Loucy (cell line): ENCODE measurements around the gene FHIT.

Experiments used
- H2AFZ ChIP-seq: fragments of 200-600 bp; sonication (generic); 2 replicates; pipeline ENCODE4 v1.6.0; 2016; ENCODE audit warnings: antibody characterized with exemption, mild to moderate bottlenecking, low read length, moderate library complexity
- H3F3A ChIP-seq: fragments of 200-600 bp; 2 replicates; pipeline ENCODE4 v1.6.0; 2016; ENCODE audit warnings: antibody characterized with exemption, low read depth, mild to moderate bottlenecking
- H3K27me3 ChIP-seq: fragments of 200-600 bp; sonication (generic); 2 replicates; pipeline ENCODE4 v1.6.1; 2014; ENCODE audit warnings: low read length, mild to moderate bottlenecking; ENCODE audit not compliant: insufficient read depth, poor library complexity, severe bottlenecking
- H3K36me3 ChIP-seq: fragments of 200-600 bp; sonication (generic); 2 replicates; pipeline ENCODE4 v1.6.1; 2016; ENCODE audit warnings: low read length; ENCODE audit not compliant: insufficient read depth
- H3K4me1 ChIP-seq: fragments of 200-600 bp; sonication (generic); 2 replicates; pipeline ENCODE4 v1.5.1; 2014; ENCODE audit warnings: low read length, mild to moderate bottlenecking; ENCODE audit not compliant: insufficient read depth, poor library complexity, severe bottlenecking
- H3K4me2 ChIP-seq: fragments of 200-600 bp; sonication (generic); 2 replicates; pipeline ENCODE4 v1.6.0; 2014; ENCODE audit warnings: antibody characterized with exemption, low read length, low read depth, mild to moderate bottlenecking; ENCODE audit not compliant: poor library complexity, severe bottlenecking
- H3K4me3 ChIP-seq: fragments of 200-600 bp; sonication (generic); 2 replicates; pipeline ENCODE4 v1.5.1; 2014; ENCODE audit warnings: low read length, mild to moderate bottlenecking, mixed read lengths; ENCODE audit not compliant: poor library complexity, severe bottlenecking
- H3K79me2 ChIP-seq: fragments of 200-600 bp; sonication (generic); 2 replicates; pipeline ENCODE4 v1.6.1; 2014; ENCODE audit warnings: low read length; ENCODE audit not compliant: insufficient read depth
- H3K9ac ChIP-seq: fragments of 200-600 bp; sonication (generic); 2 replicates; pipeline ENCODE4 v1.6.0; 2014; ENCODE audit warnings: mild to moderate bottlenecking, low read depth, low read length, moderate library complexity; ENCODE audit not compliant: poor library complexity, severe bottlenecking
- H3K9me2 ChIP-seq: fragments of 200-600 bp; sonication (generic); replicated peaks from 2 replicates; pipeline ENCODE4 v1.6.1; 2016; ENCODE audit warnings: low read depth, low read length, mixed read lengths
- H3K9me3 ChIP-seq: fragments of 200-600 bp; sonication (generic); 2 replicates; pipeline ENCODE4 v1.6.1; 2014; ENCODE audit warnings: mild to moderate bottlenecking, antibody characterized with exemption, low read length, low read depth; ENCODE audit not compliant: insufficient read depth
- H4K20me1 ChIP-seq: fragments of 200-600 bp; sonication (generic); 2 replicates; pipeline ENCODE4 v1.6.0; 2014; ENCODE audit warnings: antibody characterized with exemption, low read length, mild to moderate bottlenecking; ENCODE audit not compliant: insufficient read depth, poor library complexity, severe bottlenecking
- EZH2phosphoT487 ChIP-seq: fragments of 200-600 bp; IDR thresholded peaks from 2 replicates; pipeline ENCODE4 v1.6.1; 2018; ENCODE audit warnings: antibody characterized with exemption, mild to moderate bottlenecking, moderate library complexity, borderline replicate concordance
- TF ChIP-seq, protein P1 (sequence below): fragments of 200-600 bp; sonication (generic); conservative IDR thresholded peaks from 2 replicates; pipeline ENCODE4 v1.5.1; 2014; ENCODE audit warnings: mild to moderate bottlenecking, antibody characterized with exemption, low read length

The FHIT gene

DNA sequence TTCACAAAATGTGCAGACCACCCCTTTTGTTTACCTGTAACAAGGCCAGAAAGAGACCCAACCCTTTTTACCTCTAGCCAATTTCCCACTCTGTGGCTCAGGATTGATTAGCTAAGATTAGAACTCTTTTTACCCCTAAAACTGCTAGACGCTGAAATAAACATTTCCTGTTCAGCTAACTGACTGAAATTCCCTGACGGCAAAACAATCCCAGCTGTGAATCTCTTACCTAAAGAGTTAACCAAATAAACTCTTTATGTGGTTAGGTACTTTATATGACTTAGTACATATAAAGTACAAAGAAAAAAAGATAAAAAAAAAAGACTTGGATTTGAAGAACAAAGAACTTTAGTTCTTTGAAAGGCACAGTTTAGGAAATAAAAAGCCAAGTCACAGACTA is 988.7 kb downstream of the FHIT start:
- no peaks in the 10 kb centered on the region for H3K4me1 ChIP-seq
- H3K79me2 ChIP-seq, result no peaks in the 10 kb centered on the region
- H4K20me1 ChIP-seq, result no peaks in the 10 kb centered on the region
- H3K9me3 ChIP-seq, result no peaks in the 10 kb centered on the region
- no peak for TF ChIP-seq EZH2phosphoT487
- TF ChIP-seq, protein P1, sequence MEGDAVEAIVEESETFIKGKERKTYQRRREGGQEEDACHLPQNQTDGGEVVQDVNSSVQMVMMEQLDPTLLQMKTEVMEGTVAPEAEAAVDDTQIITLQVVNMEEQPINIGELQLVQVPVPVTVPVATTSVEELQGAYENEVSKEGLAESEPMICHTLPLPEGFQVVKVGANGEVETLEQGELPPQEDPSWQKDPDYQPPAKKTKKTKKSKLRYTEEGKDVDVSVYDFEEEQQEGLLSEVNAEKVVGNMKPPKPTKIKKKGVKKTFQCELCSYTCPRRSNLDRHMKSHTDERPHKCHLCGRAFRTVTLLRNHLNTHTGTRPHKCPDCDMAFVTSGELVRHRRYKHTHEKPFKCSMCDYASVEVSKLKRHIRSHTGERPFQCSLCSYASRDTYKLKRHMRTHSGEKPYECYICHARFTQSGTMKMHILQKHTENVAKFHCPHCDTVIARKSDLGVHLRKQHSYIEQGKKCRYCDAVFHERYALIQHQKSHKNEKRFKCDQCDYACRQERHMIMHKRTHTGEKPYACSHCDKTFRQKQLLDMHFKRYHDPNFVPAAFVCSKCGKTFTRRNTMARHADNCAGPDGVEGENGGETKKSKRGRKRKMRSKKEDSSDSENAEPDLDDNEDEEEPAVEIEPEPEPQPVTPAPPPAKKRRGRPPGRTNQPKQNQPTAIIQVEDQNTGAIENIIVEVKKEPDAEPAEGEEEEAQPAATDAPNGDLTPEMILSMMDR, result no peak
- no peak overlapping the region for H2AFZ ChIP-seq
- no peak overlapping the region for H3K4me3 ChIP-seq
- no peaks in the 10 kb centered on the region for H3F3A ChIP-seq
- H3K4me2 ChIP-seq, result no peak overlapping the region
- H3K9me2 ChIP-seq, result no peaks in the 10 kb centered on the region
- no peaks in the 10 kb centered on the region for H3K36me3 ChIP-seq
- H3K9ac ChIP-seq, result no peak overlapping the region
- no peaks in the 10 kb centered on the region for H3K27me3 ChIP-seq

DNA sequence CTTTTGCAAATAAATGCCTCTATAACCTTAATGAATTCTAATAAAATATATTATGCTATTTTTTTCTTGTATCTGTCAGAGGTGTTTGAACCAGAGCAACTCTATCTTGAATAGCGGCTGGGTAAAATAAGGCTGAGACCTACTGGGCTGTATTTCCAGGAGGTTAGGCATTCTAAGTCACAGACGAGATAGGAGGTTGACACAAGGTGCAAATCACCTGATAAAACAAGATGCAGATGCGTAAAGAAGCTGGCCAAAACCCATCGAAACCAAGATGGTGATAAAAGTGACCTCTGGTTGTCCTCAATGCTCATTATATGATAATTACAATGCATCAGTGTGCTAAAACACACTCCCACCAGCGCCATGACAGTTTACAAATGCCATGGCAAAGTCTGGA is 990.7 kb downstream of the FHIT start:
- Histone ChIP-seq H2AFZ (no peak overlapping the region), H4K20me1 (no peaks in the 10 kb centered on the region), H3K4me3 (no peak overlapping the region), H3K79me2 (no peaks in the 10 kb centered on the region), H3K4me1 (no peaks in the 10 kb centered on the region), H3F3A (no peaks in the 10 kb centered on the region), H3K9ac (no peak overlapping the region), H3K4me2 (no peak overlapping the region), H3K9me2 (no peaks in the 10 kb centered on the region), H3K27me3 (no peaks in the 10 kb centered on the region), H3K36me3 (no peaks in the 10 kb centered on the region), H3K9me3 (no peaks in the 10 kb centered on the region)
- no peak for TF ChIP-seq EZH2phosphoT487
- TF ChIP-seq, protein P1, result no peak

DNA sequence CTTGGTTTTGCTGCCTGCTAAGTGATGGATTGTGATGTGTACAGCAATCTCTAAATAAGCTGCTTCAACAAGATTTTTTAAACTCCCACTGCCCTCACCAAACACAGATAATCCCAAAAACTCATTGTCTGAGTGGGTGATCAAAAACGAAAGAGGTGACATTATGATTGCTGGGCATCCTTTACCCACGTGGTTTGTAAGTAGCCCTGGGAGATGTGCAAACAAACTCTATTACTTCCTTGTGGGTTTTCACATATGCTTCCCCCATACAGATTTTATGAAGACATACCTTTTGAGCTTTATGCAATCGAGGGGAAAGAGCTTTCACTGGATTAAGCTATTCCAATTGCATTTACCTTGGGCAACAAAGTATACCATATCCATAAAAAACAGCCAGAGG is 1000.4 kb downstream of the FHIT start:
- H3K27me3 ChIP-seq, result no peaks in the 10 kb centered on the region
- H3K9me2 ChIP-seq, result no peaks in the 10 kb centered on the region
- H3K4me1 ChIP-seq, result no peaks in the 10 kb centered on the region
- no peak overlapping the region for H3K4me3 ChIP-seq
- H3K9ac ChIP-seq, result no peak overlapping the region
- H3K9me3 ChIP-seq, result no peaks in the 10 kb centered on the region
- H3K36me3 ChIP-seq, result no peaks in the 10 kb centered on the region
- no peak overlapping the region for H3K4me2 ChIP-seq
- H2AFZ ChIP-seq, result no peak overlapping the region
- H4K20me1 ChIP-seq, result no peaks in the 10 kb centered on the region
- TF ChIP-seq, protein P1, result no peak
- no peak for TF ChIP-seq EZH2phosphoT487
- no peaks in the 10 kb centered on the region for H3K79me2 ChIP-seq
- H3F3A ChIP-seq, result no peaks in the 10 kb centered on the region
